ENCODE data around the gene ADAMTSL1.

ADAMTSL1 gene

GRCh38 chr9:18564018-18564880, 90.3 kb downstream of the ADAMTSL1 start:
- no peak for DNase-seq (ENCODE audit: low spot score)

GRCh38 chr9:18566121-18566520, 92.2 kb downstream of the ADAMTSL1 start:
- no peak for DNase-seq (ENCODE audit: low spot score)

- no peak for DNase-seq (ENCODE audit: low spot score)
These were observed 95.0 kb downstream of the ADAMTSL1 start for GRCh38 chr9:18568973-18569372.

GRCh38 chr9:18569941-18570630, 96.1 kb downstream of the ADAMTSL1 start:
- DNase-seq (ENCODE audit: low spot score): no peak

- no peak for DNase-seq (ENCODE audit: low spot score)
These were observed 99.1 kb downstream of the ADAMTSL1 start for GRCh38 chr9:18573021-18573556.

- DNase-seq (ENCODE audit: low spot score): no peak
These were observed 101.7 kb downstream of the ADAMTSL1 start for GRCh38 chr9:18575686-18576085.

- no peak for DNase-seq (ENCODE audit: low spot score)
These were observed 105.6 kb downstream of the ADAMTSL1 start for GRCh38 chr9:18579536-18579935.

GRCh38 chr9:18580151-18580550, 106.2 kb downstream of the ADAMTSL1 start:
- no peak for DNase-seq (ENCODE audit: low spot score)

GRCh38 chr9:18585996-18586395, 112.0 kb downstream of the ADAMTSL1 start:
- DNase-seq (ENCODE audit: low spot score): no peak

- DNase-seq (ENCODE audit: low spot score): no peak
These were observed 114.0 kb downstream of the ADAMTSL1 start for GRCh38 chr9:18588002-18588401.

- DNase-seq (ENCODE audit: low spot score): no peak
These were observed 117.3 kb downstream of the ADAMTSL1 start for GRCh38 chr9:18591261-18591660.

- no peak for DNase-seq (ENCODE audit: low spot score)
These were observed 120.9 kb downstream of the ADAMTSL1 start for GRCh38 chr9:18594837-18595236.

- no peak for DNase-seq (ENCODE audit: low spot score)
These were observed 121.6 kb downstream of the ADAMTSL1 start for GRCh38 chr9:18595597-18595996.

GRCh38 chr9:18596920-18597319, 123.0 kb downstream of the ADAMTSL1 start:
- DNase-seq (ENCODE audit: low spot score): no peak

GRCh38 chr9:18598969-18599368, 125.0 kb downstream of the ADAMTSL1 start:
- DNase-seq (ENCODE audit: low spot score): no peak

GRCh38 chr9:18601026-18601425, 127.1 kb downstream of the ADAMTSL1 start:
- DNase-seq (ENCODE audit: low spot score): no peak

- DNase-seq (ENCODE audit: low spot score): no peak
These were observed 128.0 kb downstream of the ADAMTSL1 start for GRCh38 chr9:18601956-18602355.

GRCh38 chr9:18604767-18605730, 131.1 kb downstream of the ADAMTSL1 start:
- DNase-seq (ENCODE audit: low spot score): no peak

GRCh38 chr9:18605766-18606180, 131.8 kb downstream of the ADAMTSL1 start:
- no peak for DNase-seq (ENCODE audit: low spot score)

- DNase-seq (ENCODE audit: low spot score): no peak
These were observed 132.3 kb downstream of the ADAMTSL1 start for GRCh38 chr9:18606281-18606680.

GRCh38 chr9:18606846-18607245, 132.9 kb downstream of the ADAMTSL1 start:
- no peak for DNase-seq (ENCODE audit: low spot score)

GRCh38 chr9:18608371-18608770, 134.4 kb downstream of the ADAMTSL1 start:
- DNase-seq (ENCODE audit: low spot score): no peak

All from NAMALWA (cell line).